Hematopoietic multipotent progenitor cell treated with erythropoietin and hydrocortisone succinate and interleukin-3 and kit ligand, for 15 days (in vitro differentiated cells): ENCODE data around the gene LRRTM1.

Experiments
- DNase-seq: peaks from one replicate; pipeline ENCODE4 v3.0.0-alpha.2; 2015; ENCODE audit warnings: low spot score

LRRTM1 gene, protein sequence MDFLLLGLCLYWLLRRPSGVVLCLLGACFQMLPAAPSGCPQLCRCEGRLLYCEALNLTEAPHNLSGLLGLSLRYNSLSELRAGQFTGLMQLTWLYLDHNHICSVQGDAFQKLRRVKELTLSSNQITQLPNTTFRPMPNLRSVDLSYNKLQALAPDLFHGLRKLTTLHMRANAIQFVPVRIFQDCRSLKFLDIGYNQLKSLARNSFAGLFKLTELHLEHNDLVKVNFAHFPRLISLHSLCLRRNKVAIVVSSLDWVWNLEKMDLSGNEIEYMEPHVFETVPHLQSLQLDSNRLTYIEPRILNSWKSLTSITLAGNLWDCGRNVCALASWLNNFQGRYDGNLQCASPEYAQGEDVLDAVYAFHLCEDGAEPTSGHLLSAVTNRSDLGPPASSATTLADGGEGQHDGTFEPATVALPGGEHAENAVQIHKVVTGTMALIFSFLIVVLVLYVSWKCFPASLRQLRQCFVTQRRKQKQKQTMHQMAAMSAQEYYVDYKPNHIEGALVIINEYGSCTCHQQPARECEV

DNA sequence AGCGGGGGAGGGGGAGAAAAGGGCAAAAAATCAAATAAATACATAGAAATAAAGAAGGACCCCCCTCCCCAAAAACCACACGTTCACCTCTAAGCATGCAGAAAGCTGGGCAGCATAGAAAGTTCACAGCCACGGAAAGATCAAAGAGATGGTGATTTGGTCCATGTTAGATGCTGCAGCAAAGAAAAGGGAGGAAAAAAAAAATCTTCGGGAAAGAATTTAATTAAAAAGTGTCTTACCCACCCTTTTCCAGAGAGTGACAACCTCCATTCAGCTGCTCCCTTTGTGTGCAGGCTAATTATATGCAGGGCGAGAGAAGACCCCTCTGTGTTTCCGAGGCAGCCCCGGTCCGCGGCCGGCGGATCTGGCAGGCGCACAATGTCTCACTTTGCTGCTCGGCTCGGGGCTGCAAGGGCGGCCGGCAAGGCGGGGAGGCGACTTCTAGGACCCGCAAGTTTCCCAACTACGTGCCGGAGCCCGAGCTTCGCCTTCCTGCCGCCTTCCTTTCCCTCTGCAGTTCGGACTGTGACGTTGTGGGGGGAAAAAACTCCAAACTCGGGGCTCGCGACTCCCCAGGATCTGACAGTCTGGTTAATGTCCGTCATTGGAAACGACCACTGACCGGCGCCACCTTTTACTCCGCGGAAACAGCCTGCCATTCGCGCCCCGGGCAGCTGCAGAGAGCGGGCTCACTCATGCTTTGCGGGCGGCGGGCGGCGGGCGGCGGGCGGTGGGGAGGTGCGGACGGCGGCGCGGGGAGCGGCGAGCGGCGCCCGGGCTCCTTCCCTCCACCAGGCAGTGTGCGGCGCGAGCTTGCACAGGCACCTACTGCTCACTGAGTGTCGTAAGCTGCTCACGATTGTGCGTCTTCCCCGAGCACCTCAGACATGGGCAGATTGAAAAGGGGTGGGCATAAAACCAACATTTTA, at the start of gene LRRTM1:
Gene LRRTM1 (minus strand): TSS at position 844 of the 929 bp plus-strand sequence. CDS start 933 bp downstream, outside the sequence.
- no peak for DNase-seq

DNA sequence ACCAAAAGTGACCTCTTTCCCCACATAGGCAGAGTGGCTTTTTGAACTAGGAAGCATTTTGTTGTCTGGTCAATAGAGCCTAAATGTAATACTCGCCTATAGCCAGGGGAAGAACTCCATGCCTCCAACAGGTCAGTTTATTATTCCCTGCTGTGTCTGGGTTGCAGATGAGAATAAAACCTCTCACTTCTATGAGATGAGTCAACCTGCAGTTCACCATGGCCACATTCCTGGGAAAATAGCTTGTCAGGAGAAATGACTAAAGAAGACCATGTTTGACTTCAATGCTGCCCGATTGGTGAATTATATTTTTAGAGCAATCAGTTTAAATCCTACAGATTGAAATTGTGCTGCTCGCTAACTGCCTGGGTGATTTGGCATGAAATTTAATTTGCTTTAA, 46.7 kb upstream of the LRRTM1 start:
- DNase-seq, result no peak

DNA sequence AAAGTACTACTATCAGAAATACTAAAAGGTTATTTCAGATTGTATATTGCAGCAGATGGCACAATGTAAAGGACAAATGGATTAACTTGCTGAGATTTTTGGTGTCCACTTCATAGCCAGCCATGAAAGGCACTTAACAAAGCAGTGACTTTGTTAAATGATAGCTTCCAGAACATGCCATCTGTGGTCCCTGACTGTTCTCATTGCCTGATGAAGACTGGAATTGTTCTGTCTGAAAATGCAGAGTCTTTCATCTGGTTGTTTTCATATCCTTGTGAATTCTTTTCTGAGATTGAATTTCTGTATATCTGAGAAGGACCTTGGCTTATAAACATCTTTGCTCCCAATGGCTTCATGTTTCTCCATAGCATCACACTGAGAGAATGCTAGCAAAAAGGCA, 44.4 kb upstream of the LRRTM1 start:
- no peak for DNase-seq

DNA sequence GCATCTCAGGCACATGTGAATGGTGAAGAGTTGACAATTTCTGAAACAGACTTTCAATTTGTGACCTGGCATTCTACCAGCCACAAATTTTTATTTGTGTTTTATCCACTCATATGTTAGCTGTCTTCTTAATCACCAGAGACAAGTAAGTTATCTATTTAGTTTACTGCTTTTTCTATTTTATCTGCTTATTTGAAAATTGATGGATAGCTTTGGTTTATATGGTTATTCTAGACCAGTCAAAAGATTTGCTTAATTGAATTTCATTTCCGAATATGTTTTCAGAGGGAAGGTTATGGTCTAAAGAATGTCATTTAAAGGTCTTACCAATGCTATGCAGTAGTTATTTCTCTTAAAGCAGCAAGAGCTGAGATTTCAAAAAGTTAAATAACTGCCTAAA, 43.5 kb upstream of the LRRTM1 start:
- no peak for DNase-seq

DNA sequence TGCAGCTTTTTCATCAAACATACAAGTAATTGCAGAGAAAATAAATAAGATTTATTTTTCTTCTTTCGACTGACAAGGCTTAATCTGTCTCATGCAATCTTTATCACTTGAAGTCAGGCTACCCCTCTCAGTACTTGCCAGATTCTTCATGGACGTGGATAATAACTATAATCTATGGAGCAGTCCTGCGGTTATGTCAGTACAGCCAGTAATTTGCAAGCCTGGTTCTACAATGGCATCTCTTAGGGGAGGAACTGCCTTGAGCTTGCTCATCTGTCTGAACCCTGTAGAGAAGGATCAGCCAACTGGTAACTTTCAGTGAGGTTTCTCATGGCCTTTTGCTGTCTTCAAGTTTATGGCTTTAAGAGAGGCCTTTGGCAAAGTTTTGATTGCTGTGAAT, 35.5 kb upstream of the LRRTM1 start:
- no peak for DNase-seq

DNA sequence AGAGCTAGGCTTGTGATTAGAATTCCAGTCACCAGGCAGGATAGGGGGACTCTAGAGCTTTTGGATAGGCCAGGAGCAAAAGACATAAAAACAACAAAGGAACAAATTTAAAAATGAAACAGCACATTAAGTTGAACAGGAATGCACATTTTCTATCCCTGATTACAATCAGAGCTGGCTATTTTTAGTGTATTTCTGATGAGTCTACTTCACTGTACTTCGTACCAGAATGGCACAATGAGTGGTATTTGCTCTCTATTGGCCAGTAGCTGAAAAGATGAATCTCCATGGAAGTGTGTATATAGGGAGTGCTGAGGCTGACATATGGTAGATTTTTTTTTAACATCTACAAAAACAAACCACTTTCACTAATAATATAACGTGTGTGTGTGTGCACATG, 34.2 kb upstream of the LRRTM1 start:
- DNase-seq, result no peak

DNA sequence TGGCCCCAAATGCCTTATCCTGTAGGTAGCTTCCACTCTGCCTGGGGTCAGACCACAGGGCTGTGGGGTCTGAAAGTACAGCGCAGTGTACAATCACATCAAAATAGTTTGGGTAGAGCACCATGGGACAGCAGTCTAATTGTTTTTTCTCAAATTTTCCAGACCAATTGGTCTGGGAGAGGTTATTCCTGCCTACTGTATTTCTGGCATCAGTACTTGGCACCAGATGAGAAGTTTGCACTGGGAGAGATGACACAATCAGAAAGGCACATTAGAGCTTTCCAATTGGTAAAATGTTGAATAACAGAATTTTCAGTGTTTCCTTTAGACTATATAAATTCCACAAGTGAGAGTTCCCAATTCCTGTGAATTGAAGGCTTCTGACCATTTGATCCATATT, 30.9 kb upstream of the LRRTM1 start:
- no peak for DNase-seq

DNA sequence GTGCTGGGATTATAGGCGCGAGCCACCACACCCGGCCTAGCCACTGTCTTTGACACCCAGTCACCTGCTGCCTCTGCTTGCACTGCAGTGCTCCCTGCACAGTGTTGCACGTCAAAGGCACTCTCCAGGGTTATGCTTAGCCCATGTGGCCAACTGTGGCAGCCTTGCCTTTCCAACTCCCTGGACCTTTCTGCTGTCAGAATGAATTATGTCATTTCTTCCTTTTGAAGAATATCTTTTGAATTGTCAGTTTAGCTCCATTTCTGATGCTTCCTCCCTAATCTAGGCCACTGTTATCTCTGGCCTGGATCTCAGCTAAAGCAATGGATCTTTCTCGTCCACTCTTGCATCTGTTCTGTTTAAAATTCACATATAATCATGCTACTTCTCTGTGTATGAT, 29.3 kb upstream of the LRRTM1 start:
- DNase-seq, result no peak

DNA sequence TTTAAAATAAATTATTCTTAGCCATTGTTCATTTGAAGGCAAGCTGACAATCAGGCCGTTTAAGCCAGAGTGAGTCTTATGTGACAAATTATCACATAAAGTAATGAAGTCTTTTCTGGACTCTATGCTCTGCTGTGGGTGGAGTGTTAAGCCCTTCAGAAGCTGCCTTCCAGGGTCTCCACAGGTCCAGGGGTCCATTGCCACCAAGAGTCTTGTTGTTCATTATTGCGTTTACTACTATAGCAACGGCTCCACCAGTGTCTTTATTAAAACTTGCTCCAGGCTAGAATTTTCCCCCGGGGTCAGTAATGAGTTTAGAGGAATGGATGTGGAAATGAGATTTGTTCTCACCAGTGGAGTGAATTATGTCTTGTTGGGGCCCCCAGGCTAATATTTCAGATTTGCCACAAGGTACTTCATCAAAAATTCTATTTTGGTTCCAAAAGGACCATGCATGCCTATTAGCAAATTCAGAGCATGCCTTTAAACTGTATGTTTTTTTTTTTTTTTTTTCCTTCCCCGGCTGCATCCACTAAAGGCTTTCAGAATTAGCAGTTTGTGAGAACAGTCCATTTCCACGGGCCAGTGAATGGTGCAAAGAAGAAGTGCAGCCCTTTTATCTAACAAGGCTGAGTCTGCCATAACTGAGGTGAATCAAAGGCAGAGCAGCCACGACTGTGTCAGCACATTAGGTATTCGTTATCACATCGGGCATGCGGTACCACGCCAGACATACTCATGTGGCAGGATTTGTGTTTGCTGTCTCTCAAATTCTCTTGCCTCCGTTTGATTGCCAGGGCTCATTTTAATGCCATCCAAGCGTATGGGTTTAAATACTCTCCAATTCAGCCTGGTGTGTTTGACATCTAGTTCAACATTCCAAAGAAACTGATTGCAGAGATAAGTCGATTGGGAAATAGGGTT, 26.2 kb upstream of the LRRTM1 start:
- DNase-seq, result no peak

DNA sequence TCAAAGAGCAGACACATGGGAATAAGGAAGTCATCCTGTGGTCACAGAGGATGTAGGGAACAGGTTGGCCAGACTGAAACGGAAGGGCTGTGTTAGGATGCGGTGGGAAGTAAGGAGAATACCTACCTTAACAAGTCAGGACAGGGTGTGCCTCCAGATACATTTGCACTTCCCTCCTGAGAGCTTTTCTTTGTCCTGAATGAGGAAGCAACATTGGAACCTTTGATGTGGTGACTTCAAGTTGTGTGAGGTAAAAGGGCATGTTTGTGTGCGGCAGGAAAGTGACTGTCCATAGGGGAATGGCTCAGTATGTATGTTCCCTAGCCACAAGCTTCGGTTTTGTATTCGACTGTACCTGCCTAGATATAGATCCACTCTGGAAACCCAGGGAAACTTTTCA, 24.9 kb upstream of the LRRTM1 start:
- no peak for DNase-seq

DNA sequence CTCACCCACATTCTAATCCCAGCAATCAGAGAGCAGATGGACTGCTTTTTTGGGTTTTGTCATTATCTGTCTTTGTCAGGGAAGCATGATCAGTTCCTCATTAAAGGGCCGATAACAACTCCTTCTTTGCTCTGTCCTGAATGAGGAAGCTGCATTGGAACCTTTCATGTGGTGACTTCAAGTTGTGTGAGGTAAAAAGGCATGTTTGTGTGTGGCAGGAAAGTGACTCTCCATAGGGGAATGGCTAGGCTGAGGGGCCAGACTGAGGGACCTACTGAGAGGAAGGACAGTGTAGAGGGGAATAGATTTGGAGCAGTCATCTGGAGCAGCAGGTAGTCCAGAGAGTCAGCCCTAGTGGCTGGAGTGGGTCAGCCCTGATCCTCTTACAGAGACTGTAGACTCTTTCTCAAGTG, 23.6 kb upstream of the LRRTM1 start:
- no peak for DNase-seq

DNA sequence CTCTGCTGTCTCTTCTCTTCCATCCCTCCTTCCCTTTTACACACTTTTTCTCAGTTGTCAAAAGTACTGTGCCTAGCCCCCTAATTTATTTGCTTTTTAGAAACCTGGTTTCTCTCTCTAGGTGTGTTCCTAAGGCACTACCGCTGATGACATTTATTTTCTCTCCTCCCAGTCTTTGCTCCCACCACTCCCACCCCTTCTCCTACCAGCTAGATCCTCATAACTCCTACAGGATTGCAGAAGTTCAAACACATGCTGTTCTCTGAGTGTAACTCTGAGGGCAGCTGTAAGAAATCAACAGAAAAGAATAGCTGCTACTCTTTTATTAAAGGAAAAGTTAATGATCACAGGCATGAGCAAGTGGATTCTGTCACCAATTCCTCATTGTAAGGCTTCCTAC, 22.3 kb upstream of the LRRTM1 start:
- no peak for DNase-seq

DNA sequence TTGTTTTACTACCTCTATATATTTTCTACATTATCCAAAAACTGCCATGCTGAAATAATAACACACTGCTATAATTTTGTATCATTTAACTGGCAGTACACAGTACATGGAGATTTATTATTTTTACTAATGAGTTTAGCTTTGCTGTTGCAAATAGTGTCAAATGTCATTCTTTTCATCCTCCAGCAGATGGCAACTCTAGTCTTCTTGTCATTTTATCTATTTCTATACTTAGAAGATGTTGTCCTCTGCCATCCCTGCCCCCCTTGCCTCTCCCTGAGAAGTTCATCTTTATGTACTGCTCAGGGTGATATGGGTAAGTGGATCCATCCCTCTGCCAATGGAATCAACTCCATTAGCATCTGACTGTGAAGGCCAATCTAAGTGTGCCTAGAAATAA, 21.7 kb upstream of the LRRTM1 start:
- DNase-seq, result no peak

DNA sequence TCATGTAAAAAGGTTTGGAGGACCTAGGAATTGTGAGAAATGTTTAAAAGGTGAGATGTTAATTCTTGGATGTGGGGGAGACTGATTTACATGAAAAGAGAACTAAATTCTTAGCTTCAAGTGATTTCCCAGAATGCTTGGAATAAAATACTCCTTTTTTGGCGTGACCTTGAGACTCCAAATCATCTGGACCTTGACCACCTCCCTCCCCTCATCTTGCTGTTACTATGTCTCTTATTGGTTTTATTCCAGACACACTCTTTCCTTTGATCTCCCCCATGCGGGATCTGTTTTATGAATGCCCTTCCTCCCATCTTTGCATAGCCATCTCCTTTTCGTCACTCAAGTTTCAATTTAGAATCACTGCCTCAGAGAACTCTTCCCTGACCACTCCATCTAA, 20.0 kb upstream of the LRRTM1 start:
- no peak for DNase-seq

DNA sequence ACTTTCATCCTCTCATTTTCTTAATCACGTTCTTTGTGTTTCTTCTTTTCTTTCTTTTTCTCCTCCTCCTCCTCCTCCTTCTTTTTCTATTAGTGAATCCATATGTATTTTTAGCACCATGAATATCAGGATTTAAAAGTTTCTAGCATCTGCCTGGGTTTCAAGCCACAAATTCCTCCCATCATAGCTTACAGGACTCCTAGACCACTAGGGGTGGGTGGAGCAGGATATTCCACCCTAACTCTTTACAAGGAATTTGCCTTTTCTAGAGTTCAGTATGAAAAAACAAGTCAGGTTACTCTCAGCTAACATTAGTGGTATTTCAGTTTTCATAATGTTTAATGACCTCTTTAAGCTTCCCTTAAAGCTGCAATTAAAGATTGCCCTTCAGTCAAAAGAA, 19.1 kb upstream of the LRRTM1 start:
- no peak for DNase-seq

DNA sequence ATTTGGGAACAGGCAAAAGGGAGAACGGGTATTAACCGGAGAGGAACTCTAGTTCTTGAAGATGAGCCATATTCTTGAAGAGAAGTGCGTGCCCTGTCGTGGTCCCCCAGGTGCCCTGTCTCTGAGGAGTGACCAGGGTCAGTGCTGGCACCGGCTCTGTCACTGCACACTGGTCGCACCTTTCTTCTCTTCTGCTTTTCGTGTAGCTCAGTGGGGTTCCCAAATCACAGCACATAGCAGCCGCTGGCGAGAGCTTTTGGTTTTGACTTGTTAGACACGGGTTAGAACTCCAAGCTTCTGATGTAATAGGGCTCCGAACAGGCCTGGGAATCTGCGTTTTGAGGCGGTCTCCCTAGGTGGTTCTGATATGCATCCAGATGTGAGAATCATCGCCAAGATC, 18.4 kb upstream of the LRRTM1 start:
- no peak for DNase-seq

DNA sequence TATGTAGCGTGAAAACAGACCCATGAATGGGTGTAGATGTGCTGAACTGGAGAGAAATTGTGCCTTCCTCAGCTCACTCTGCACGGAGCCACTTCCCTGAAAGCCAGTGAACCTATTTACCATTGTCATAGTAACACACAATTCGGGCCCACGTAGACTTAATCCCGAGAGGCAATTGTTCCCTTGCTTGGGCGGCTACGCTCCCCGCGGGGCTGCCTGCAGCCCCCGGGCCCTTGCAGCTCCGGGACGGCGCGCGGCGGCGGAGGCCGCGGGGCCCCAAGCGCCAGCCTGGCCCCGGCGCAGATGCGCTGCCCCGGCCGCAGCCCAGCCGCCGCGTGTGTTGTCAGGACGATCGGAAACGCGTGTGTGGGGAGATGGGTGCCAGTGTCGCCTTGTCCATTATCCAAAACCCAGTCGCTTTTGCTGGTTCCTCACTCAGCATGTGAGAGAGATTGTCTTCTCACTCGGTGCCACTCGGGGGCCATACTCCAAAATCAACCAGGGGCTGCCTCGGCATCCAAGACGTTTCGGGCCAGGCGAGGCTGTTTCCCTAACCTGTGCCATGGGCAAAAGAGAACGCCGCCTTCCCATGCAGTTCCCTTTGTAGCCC, 17.9 kb upstream of the LRRTM1 start:
- DNase-seq, result no peak

DNA sequence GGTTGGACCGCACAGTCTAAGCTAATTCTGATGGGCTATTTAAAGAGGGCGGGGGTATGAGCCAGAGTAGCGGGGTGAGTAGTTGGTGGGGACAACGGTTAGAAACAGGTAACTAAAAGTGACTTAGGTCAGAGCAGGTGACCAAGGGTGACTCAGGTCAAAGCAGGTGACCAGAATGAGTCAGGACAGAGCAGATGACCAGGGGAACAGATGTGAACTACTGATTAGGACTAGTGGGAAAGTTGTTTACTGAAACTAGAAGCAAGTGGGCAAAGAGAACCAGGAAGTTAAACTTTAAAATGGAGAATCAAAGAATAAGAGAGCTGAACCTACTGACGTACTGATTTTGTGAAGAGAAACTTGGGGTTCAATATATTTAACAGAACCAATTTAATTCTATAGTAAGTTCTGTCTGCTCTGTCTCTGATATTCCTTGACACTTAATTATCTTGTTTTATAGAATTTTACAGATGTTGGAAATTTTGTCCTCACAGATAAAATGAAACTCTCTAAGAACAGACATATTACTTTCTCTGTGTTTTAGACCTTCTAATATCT, 7.8 kb upstream of the LRRTM1 start:
- DNase-seq, result no peak

DNA sequence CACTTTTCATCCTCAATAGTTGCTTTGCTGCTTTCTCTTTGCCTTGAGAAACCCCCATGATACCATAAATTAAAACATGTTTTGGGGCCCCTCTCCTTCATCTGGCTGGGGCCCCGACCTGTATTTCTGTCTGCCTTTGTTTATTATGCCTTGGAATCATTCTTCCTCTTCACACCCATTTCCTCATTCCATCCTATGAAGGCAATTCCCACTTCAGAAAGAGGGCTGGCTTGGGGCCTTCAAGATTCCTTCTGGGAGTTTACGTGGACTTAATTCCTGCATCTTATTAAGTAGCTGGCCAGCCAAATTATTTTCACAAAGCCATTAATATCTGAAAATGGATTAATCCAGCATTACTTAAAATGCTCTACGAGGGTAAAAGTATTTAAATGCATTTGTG, 6.8 kb upstream of the LRRTM1 start:
- no peak for DNase-seq

DNA sequence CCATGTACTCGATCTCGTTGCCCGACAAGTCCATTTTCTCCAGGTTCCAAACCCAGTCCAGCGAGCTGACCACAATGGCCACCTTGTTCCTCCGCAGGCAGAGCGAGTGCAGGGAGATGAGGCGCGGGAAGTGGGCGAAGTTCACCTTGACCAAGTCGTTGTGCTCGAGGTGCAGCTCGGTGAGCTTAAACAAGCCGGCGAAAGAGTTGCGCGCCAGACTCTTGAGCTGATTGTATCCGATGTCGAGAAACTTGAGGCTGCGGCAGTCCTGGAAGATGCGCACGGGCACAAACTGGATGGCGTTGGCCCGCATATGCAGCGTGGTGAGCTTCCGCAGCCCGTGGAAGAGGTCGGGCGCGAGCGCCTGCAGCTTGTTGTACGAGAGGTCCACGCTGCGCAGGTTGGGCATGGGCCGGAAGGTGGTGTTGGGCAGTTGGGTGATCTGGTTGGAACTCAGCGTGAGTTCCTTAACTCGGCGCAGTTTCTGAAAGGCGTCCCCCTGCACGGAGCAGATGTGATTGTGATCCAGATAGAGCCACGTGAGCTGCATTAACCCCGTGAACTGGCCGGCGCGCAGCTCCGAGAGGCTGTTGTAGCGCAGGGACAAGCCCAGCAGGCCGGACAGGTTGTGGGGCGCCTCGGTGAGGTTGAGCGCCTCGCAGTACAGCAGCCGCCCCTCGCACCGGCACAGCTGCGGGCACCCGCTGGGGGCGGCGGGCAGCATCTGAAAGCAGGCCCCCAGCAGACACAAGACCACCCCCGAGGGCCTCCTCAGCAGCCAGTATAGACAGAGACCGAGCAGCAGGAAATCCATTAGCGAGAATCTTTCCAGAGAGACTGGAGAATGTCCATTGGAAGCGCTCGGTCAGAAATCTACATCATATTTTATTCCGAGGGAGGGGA, 1.3 kb downstream of the LRRTM1 start:
- DNase-seq, result no peak
